Ishikawa (cell line): ENCODE results near the gene LSAMP.

Experiments used
- CREB1 ChIP-seq: IDR thresholded peaks from 2 replicates; pipeline ENCODE4 v1.6.1; 2012; ENCODE audit warnings: low read depth
- YY1 ChIP-seq: IDR thresholded peaks from 2 replicates; pipeline ENCODE4 v1.6.1; 2012; ENCODE audit warnings: low read depth
- TF ChIP-seq, protein P1 (sequence below): IDR thresholded peaks from 2 replicates; pipeline ENCODE4 v1.6.1; 2012; ENCODE audit warnings: low read depth, mild to moderate bottlenecking

GRCh38 chr3:115808816-115809215 lies 636.5 kb downstream of the LSAMP start:
- TF ChIP-seq YY1 (no peak), CREB1 (no peak)
- TF ChIP-seq, protein P1, sequence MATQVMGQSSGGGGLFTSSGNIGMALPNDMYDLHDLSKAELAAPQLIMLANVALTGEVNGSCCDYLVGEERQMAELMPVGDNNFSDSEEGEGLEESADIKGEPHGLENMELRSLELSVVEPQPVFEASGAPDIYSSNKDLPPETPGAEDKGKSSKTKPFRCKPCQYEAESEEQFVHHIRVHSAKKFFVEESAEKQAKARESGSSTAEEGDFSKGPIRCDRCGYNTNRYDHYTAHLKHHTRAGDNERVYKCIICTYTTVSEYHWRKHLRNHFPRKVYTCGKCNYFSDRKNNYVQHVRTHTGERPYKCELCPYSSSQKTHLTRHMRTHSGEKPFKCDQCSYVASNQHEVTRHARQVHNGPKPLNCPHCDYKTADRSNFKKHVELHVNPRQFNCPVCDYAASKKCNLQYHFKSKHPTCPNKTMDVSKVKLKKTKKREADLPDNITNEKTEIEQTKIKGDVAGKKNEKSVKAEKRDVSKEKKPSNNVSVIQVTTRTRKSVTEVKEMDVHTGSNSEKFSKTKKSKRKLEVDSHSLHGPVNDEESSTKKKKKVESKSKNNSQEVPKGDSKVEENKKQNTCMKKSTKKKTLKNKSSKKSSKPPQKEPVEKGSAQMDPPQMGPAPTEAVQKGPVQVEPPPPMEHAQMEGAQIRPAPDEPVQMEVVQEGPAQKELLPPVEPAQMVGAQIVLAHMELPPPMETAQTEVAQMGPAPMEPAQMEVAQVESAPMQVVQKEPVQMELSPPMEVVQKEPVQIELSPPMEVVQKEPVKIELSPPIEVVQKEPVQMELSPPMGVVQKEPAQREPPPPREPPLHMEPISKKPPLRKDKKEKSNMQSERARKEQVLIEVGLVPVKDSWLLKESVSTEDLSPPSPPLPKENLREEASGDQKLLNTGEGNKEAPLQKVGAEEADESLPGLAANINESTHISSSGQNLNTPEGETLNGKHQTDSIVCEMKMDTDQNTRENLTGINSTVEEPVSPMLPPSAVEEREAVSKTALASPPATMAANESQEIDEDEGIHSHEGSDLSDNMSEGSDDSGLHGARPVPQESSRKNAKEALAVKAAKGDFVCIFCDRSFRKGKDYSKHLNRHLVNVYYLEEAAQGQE, result no peak
